HepG2 (cell line): ENCODE measurements around the gene ARHGEF10L. TPM values are rescaled to one million over a fixed set of nuclear protein-coding genes. Genes with fewer than 3 reads are reported as not detected.

Experiments
- ATAC-seq: fragments of 200-7000 bp; cut with Tn5 transposase; 3 replicates; pipeline ENCODE4 v1.9.1; 2020; ENCODE audit warnings: mild to moderate bottlenecking, moderate library complexity
- BruUV-seq: library from RNA; stranded (reverse); fragments of 400-500 nt; replicated peaks from 2 replicates; lab custom pipeline; 2021; lab: Mats Ljungman, UMichigan
- CTCF ChIA-PET: fragments of 300-600 bp; formaldehyde crosslinking; extraction: SDS; loops from one replicate; lab custom pipeline; 2021; ENCODE audit warnings: low total read pairs, inconsistent platforms, low intra/inter-chr PET ratio; lab: Yijun Ruan, JAX
- POLR2A ChIA-PET: fragments of 350-600 bp; sonication (Branson Sonifier 250); formaldehyde crosslinking; loops from one replicate; lab custom pipeline; 2020; ENCODE audit warnings: antibody characterized with exemption, inconsistent platforms; lab: Yijun Ruan, JAX
- DNase-seq: peaks from one replicate; pipeline ENCODE4 v3.0.0-alpha.2; 2015; ENCODE audit warnings: low spot score
- FAIRE-seq: peaks from 3 replicates; lab custom pipeline; 2011; peaks lifted over from hg19 to GRCh38; lab: Jason Lieb, UNC
- H2AFZ ChIP-seq: one replicate; pipeline ENCODE4 v1.6.1; 2011; ENCODE audit warnings: low read length, inconsistent platforms
- H3K27ac ChIP-seq: fragments of 300-600 bp; 3 replicates; pipeline ENCODE4 v1.8.0; 2011; ENCODE audit warnings: mixed run types, mild to moderate bottlenecking, mixed read lengths, low read length, inconsistent platforms; ENCODE audit not compliant: insufficient read depth; ENCODE audit errors: extremely low read length
- H3K27me3 ChIP-seq, 2 experiments: fragments of 200-600 bp in 1 of 2; 2 replicates in 1 of 2; 3 replicates in 1 of 2; pipeline versions ENCODE4 v1.6.0 to v1.8.0; 2011; ENCODE audit warnings: low read length in 2 of 2, mild to moderate bottlenecking in 2 of 2, moderate library complexity in 2 of 2, inconsistent platforms in 1 of 2; ENCODE audit not compliant: insufficient read depth in 2 of 2, control insufficient read depth in 1 of 2
- H3K36me3 ChIP-seq, 2 experiments: fragments of 200-600 bp in 1 of 2; replicated peaks in 1 of 2; 2 replicates in 1 of 2; 3 replicates in 1 of 2; pipeline versions ENCODE4 v1.5.1 to v1.8.0; 2011; ENCODE audit warnings: low read length in 2 of 2, inconsistent platforms in 1 of 2; ENCODE audit not compliant: insufficient read depth in 2 of 2, control insufficient read depth in 1 of 2
- H3K4me1 ChIP-seq: 2 replicates; pipeline ENCODE4 v1.5.1; 2012; ENCODE audit warnings: low read length, inconsistent platforms; ENCODE audit not compliant: insufficient read depth
- H3K4me2 ChIP-seq: 2 replicates; pipeline ENCODE4 v1.6.0; 2011; ENCODE audit warnings: low read depth, low read length, inconsistent platforms
- H3K4me3 ChIP-seq, 3 experiments: fragments of 200-600 bp in 1 of 3; sonication (generic), shearing (Covaris generic) in 1 of 3; replicated peaks in 1 of 3; 2 replicates each; pipeline ENCODE4 v1.5.1; 2011 to 2016; ENCODE audit warnings: low read length in 3 of 3, inconsistent platforms in 2 of 3, low read depth in 2 of 3, mild to moderate bottlenecking in 2 of 3, control low read depth in 1 of 3, mixed read lengths in 1 of 3; ENCODE audit not compliant: insufficient read depth in 1 of 3
- H3K79me2 ChIP-seq: one replicate; pipeline ENCODE4 v1.6.1; 2011; ENCODE audit warnings: low read length, inconsistent platforms; ENCODE audit not compliant: insufficient read depth
- H3K9ac ChIP-seq: 2 replicates; pipeline ENCODE4 v1.6.0; 2011; ENCODE audit warnings: mild to moderate bottlenecking, low read depth, low read length, inconsistent platforms; ENCODE audit not compliant: insufficient read depth
- H3K9me3 ChIP-seq: 2 replicates; pipeline ENCODE4 v1.5.1; 2012; ENCODE audit warnings: mild to moderate bottlenecking, low read length
- H4K20me1 ChIP-seq: 2 replicates; pipeline ENCODE4 v1.6.0; 2011; ENCODE audit warnings: inconsistent platforms, mild to moderate bottlenecking, low read length, moderate library complexity; ENCODE audit not compliant: insufficient read depth
- BCL6 ChIP-seq: IDR thresholded peaks from 2 replicates; pipeline ENCODE4 v1.6.1; 2016; ENCODE audit warnings: missing genetic modification reagents, missing compliant biosample characterization
- LRRFIP1 ChIP-seq: sonication (generic); formaldehyde crosslinking; conservative IDR thresholded peaks from 2 replicates; pipeline ENCODE4 v1.4.0; 2020; ENCODE audit warnings: missing genetic modification reagents
- NFATC3 ChIP-seq: sonication (generic); formaldehyde crosslinking; IDR thresholded peaks from 2 replicates; pipeline ENCODE4 v1.5.1; 2020; ENCODE audit warnings: mild to moderate bottlenecking, missing genetic modification reagents
- SMARCE1 ChIP-seq: fragments of 450-650 bp; IDR thresholded peaks from 2 replicates; pipeline ENCODE4 v1.6.1; 2017; ENCODE audit warnings: borderline replicate concordance
- SRSF1 ChIP-seq: fragments of 200-400 bp; formaldehyde crosslinking; optimal IDR thresholded peaks from 2 replicates; pipeline ENCODE3; 2017; ENCODE audit warnings: mild to moderate bottlenecking, low read depth, low read length, moderate library complexity
- ZNF224 ChIP-seq: sonication (generic); formaldehyde crosslinking; IDR thresholded peaks from 2 replicates; pipeline ENCODE4 v1.5.0; 2020; ENCODE audit warnings: mild to moderate bottlenecking, missing genetic modification reagents
- ZNF883 ChIP-seq: sonication (generic); formaldehyde crosslinking; IDR thresholded peaks from 2 replicates; pipeline ENCODE4 v1.5.1; 2020; ENCODE audit warnings: mild to moderate bottlenecking, missing genetic modification reagents; ENCODE audit errors: not compliant biosample characterization
- ZXDC ChIP-seq: sonication (generic); formaldehyde crosslinking; IDR thresholded peaks from 2 replicates; pipeline ENCODE4 v1.5.0; 2020; ENCODE audit warnings: mild to moderate bottlenecking, missing genetic modification reagents
- WGBS: methylation state at CpG from one replicate; pipeline ENCODE4 v1.1.6; 2017; ENCODE audit warnings: low lambda C conversion rate; 5-methylcytosine and 5-hydroxymethylcytosine counted together
- in situ Hi-C: cut with HindIII; loops from 2 replicates; pipeline ENCODE4 v1.10.0; 2017; ENCODE audit warnings: low pct_unique_long_range_greater_than_20kb; ENCODE audit not compliant: extremely low pct_ligation_motif_present
- intact Hi-C: fragments of 100-400 bp; cut with micrococcal nuclease; formaldehyde crosslinking; loops from one replicate; pipeline ENCODE4 v1.10.0; 2022; ENCODE audit not compliant: unreplicated experiment
- polyA plus RNA-seq, 8 experiments: library from polyadenylated mRNA; depleted of rRNA in 3 of 8; stranded (reverse) in 7 of 8; unstranded in 1 of 8; fragments of >200 nt; fragmentation: Illumina TruSeq in 4 of 8; extraction: Trizol in 4 of 8; gene quantifications; 2 replicates each; pipeline versions ENCODE4 v1.2.1 to v1.2.3, GENCODE V29; 2011 to 2016; ENCODE audit warnings: low read depth in 4 of 8, missing spikeins in 1 of 8, mixed read lengths in 1 of 8; ENCODE audit not compliant: insufficient read depth in 1 of 8
- total RNA-seq, 5 experiments: library from RNA; depleted of rRNA; stranded (reverse); fragments of >200 nt; fragmentation: Illumina TruSeq; extraction: Trizol; gene quantifications; 2 replicates each; pipeline ENCODE4 v1.2.3, GENCODE V29; 2016; ENCODE audit warnings: low read depth in 1 of 5
- TF ChIP-seq, protein P1 (sequence below): sonication (generic); formaldehyde crosslinking; IDR thresholded peaks from 2 replicates; pipeline ENCODE4 v1.4.0; 2020; ENCODE audit warnings: mild to moderate bottlenecking, missing genetic modification reagents
- TF ChIP-seq, protein P2 (sequence below): IDR thresholded peaks from 2 replicates; pipeline ENCODE4 v1.6.1; 2016; ENCODE audit warnings: control low read depth

Gene ARHGEF10L
- total and polyA plus RNA-seq, 2 of the 13 experiments (the other 11 are each of a cell fraction or from before 2014, with no cell fraction given), result 46.5 to 78.3 TPM

GRCh38 chr1:17674726-17675500 lies 135.4 kb downstream of the ARHGEF10L start:
- no peak for DNase-seq
- Histone ChIP-seq H3K9ac (no peak overlapping the region), H3K27ac (no peak overlapping the region), H2AFZ (no peak overlapping the region), H3K4me1 (no peaks in the 10 kb centered on the region), H3K4me3 (no peak overlapping the region), H3K36me3 (peaks cover 41 to 85% of the 10 kb centered on the region in 2 experiments; a peak in 4 of 5 replicates), H3K9me3 (no peaks in the 10 kb centered on the region), H3K4me2 (no peak overlapping the region), H3K79me2 (no peaks in the 10 kb centered on the region), H4K20me1 (peaks cover 71% of the 10 kb centered on the region), H3K27me3 (no peaks in the 10 kb centered on the region)
- CTCF ChIA-PET, result no interaction called here
- TF ChIP-seq ZNF883 (CRISPR knock-in tag), result no peak
- TF ChIP-seq SRSF1, result no peak
- no peak for TF ChIP-seq SMARCE1
- no peak for TF ChIP-seq ZXDC (CRISPR knock-in tag)
- TF ChIP-seq, protein P1, sequence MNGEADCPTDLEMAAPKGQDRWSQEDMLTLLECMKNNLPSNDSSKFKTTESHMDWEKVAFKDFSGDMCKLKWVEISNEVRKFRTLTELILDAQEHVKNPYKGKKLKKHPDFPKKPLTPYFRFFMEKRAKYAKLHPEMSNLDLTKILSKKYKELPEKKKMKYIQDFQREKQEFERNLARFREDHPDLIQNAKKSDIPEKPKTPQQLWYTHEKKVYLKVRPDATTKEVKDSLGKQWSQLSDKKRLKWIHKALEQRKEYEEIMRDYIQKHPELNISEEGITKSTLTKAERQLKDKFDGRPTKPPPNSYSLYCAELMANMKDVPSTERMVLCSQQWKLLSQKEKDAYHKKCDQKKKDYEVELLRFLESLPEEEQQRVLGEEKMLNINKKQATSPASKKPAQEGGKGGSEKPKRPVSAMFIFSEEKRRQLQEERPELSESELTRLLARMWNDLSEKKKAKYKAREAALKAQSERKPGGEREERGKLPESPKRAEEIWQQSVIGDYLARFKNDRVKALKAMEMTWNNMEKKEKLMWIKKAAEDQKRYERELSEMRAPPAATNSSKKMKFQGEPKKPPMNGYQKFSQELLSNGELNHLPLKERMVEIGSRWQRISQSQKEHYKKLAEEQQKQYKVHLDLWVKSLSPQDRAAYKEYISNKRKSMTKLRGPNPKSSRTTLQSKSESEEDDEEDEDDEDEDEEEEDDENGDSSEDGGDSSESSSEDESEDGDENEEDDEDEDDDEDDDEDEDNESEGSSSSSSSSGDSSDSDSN (CRISPR knock-in tag), result no peak
- TF ChIP-seq, protein P2, sequence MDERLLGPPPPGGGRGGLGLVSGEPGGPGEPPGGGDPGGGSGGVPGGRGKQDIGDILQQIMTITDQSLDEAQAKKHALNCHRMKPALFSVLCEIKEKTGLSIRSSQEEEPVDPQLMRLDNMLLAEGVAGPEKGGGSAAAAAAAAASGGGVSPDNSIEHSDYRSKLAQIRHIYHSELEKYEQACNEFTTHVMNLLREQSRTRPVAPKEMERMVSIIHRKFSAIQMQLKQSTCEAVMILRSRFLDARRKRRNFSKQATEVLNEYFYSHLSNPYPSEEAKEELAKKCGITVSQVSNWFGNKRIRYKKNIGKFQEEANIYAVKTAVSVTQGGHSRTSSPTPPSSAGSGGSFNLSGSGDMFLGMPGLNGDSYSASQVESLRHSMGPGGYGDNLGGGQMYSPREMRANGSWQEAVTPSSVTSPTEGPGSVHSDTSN, result no peak
- no peak for TF ChIP-seq NFATC3
- no peak for TF ChIP-seq LRRFIP1 (CRISPR knock-in tag)
- no peak for TF ChIP-seq ZNF224 (CRISPR knock-in tag)
- no peak for TF ChIP-seq BCL6 (CRISPR knock-in tag)
- POLR2A ChIA-PET, result no interaction called here
- ATAC-seq, result no peak
- FAIRE-seq, result no peak
- WGBS, result 93% methylated on average over 14 of the region's 14 CpGs
- no TSS peak for BruUV-seq
- intact Hi-C loops, result no loop called here
- in situ Hi-C loops, result no loop called here
